Hepatocyte (in vitro differentiated cells): ENCODE results near the gene KRTAP17-1. TPM values are rescaled to one million over a fixed set of nuclear protein-coding genes. Genes with fewer than 3 reads are reported as not detected.

Experiments used
- DNase-seq: peaks from one replicate; pipeline ENCODE4 v3.0.0-alpha.2; 2016; ENCODE audit warnings: low spot score
- H2AFZ ChIP-seq: fragments of 200-600 bp; sonication (generic); 2 replicates; pipeline ENCODE4 v1.6.0; 2016; ENCODE audit warnings: antibody characterized with exemption, mild to moderate bottlenecking
- H3K27ac ChIP-seq: fragments of 200-600 bp; sonication (generic); 2 replicates; pipeline ENCODE4 v1.5.1; 2016; ENCODE audit warnings: mild to moderate bottlenecking
- H3K27me3 ChIP-seq: fragments of 200-600 bp; sonication (generic); 2 replicates; pipeline ENCODE4 v1.6.1; 2016
- H3K36me3 ChIP-seq: fragments of 200-600 bp; sonication (generic); replicated peaks from 2 replicates; pipeline ENCODE4 v1.5.1; 2016; ENCODE audit warnings: low read depth; ENCODE audit not compliant: insufficient read depth
- H3K4me1 ChIP-seq: fragments of 200-600 bp; sonication (generic); 2 replicates; pipeline ENCODE4 v1.5.1; 2016; ENCODE audit warnings: mild to moderate bottlenecking, moderate library complexity; ENCODE audit not compliant: insufficient read depth
- H3K4me2 ChIP-seq: fragments of 200-600 bp; sonication (generic); 2 replicates; pipeline ENCODE4 v1.6.0; 2016
- H3K4me3 ChIP-seq: fragments of 200-600 bp; sonication (generic); 2 replicates; pipeline ENCODE4 v1.5.1; 2016; ENCODE audit warnings: mild to moderate bottlenecking
- H3K79me2 ChIP-seq: fragments of 200-600 bp; sonication (generic); 2 replicates; pipeline ENCODE4 v1.6.0; 2017; ENCODE audit warnings: mild to moderate bottlenecking
- H3K9me2 ChIP-seq: fragments of 200-600 bp; sonication (generic); replicated peaks from 2 replicates; pipeline ENCODE4 v1.6.0; 2017; ENCODE audit warnings: mild to moderate bottlenecking; ENCODE audit not compliant: insufficient read depth
- H3K9me3 ChIP-seq: fragments of 200-600 bp; sonication (generic); 2 replicates; pipeline ENCODE4 v1.5.1; 2016; ENCODE audit warnings: low read depth, mild to moderate bottlenecking
- H4K20me1 ChIP-seq: fragments of 200-600 bp; sonication (generic); 2 replicates; pipeline ENCODE4 v1.6.0; 2016; ENCODE audit warnings: mild to moderate bottlenecking; ENCODE audit not compliant: insufficient read depth, poor library complexity, severe bottlenecking
- CTCF ChIP-seq: fragments of 200-600 bp; sonication (generic); IDR thresholded peaks from 2 replicates; pipeline ENCODE4 v1.5.1; 2016; ENCODE audit warnings: antibody characterized with exemption, mild to moderate bottlenecking; ENCODE audit not compliant: poor library complexity
- EZH2 ChIP-seq: fragments of 200-600 bp; sonication (generic); IDR thresholded peaks from 2 replicates; pipeline ENCODE4 v1.6.1; 2016; ENCODE audit warnings: antibody characterized with exemption, mild to moderate bottlenecking, borderline replicate concordance
- EZH2phosphoT487 ChIP-seq: fragments of 200-600 bp; sonication (generic); IDR thresholded peaks from one replicate; pipeline ENCODE4 v1.6.1; 2018; ENCODE audit warnings: antibody characterized with exemption, mild to moderate bottlenecking, low read depth, moderate library complexity; ENCODE audit not compliant: unreplicated experiment, severe bottlenecking
- WGBS: methylation state at CpG from one replicate; pipeline ENCODE4 v1.1.6; 2016; ENCODE audit warnings: low lambda C conversion rate; ENCODE audit errors: missing lambda C conversion rate; 5-methylcytosine and 5-hydroxymethylcytosine counted together
- polyA plus RNA-seq: library from polyadenylated mRNA; unstranded; fragments of >200 nt; fragmentation: Nextera tagmentation; extraction: Ambion mirVana; gene quantifications from 2 replicates; pipeline ENCODE4 v1.2.1, GENCODE V29; 2016
- total RNA-seq: library from RNA; depleted of rRNA; stranded (reverse); fragments of >200 nt; gene quantifications from 2 replicates; pipeline ENCODE4 v1.2.3, GENCODE V29; 2014

KRTAP17-1 gene
- total and polyA plus RNA-seq, 2 experiments from 2014 or later, result 0.33 TPM; not detected in 1

- Histone ChIP-seq H3K9me3 (no peaks in the 10 kb centered on the region), H2AFZ (no peak overlapping the region), H3K4me3 (no peak overlapping the region), H3K4me2 (no peak overlapping the region), H3K27me3 (no peaks in the 10 kb centered on the region), H3K27ac (no peak overlapping the region), H3K36me3 (no peaks in the 10 kb centered on the region), H3K79me2 (no peaks in the 10 kb centered on the region), H3K9me2 (no peaks in the 10 kb centered on the region), H3K4me1 (no peaks in the 10 kb centered on the region), H4K20me1 (no peaks in the 10 kb centered on the region)
- no peak for TF ChIP-seq CTCF
- no peak for DNase-seq
- WGBS, result 92% methylated on average over 4 of the region's 4 CpGs
Measured at GRCh38 chr17:41302981-41303380, 12.5 kb downstream of the KRTAP17-1 start.

GRCh38 chr17:41301916-41302901, 13.3 kb downstream of the KRTAP17-1 start, which contains the start of gene KRTAP29-1:
Gene KRTAP29-1, minus strand, starts transcription at chr17:41302851. Its CDS starts 0 bp downstream, at chr17:41302851.
- TF ChIP-seq EZH2phosphoT487 (no peak), EZH2 (no peak)
- no peaks in the 10 kb centered on the region for H3K9me3 ChIP-seq
- H3K27me3 ChIP-seq, result no peaks in the 10 kb centered on the region
- H3K4me1 ChIP-seq, result no peaks in the 10 kb centered on the region
- H3K9me2 ChIP-seq, result no peaks in the 10 kb centered on the region
- H3K27ac ChIP-seq, result no peak within 1 kb of the TSS
- H3K36me3 ChIP-seq, result no peaks in the 10 kb centered on the region
- H3K4me3 ChIP-seq, result no peak within 1 kb of the TSS
- no peak for DNase-seq
- no peak within 1 kb of the TSS for H2AFZ ChIP-seq
- no peaks in the 10 kb centered on the region for H3K79me2 ChIP-seq
- no peak within 1 kb of the TSS for H3K4me2 ChIP-seq
- no peaks in the 10 kb centered on the region for H4K20me1 ChIP-seq
- WGBS, result 85% methylated on average over 11 of the region's 11 CpGs

- no peaks in the 10 kb centered on the region for H3K27me3 ChIP-seq
- no peak for DNase-seq
- no peaks in the 10 kb centered on the region for H3K9me3 ChIP-seq
- no peak overlapping the region for H3K27ac ChIP-seq
- H3K79me2 ChIP-seq, result no peaks in the 10 kb centered on the region
- no peaks in the 10 kb centered on the region for H3K9me2 ChIP-seq
- H2AFZ ChIP-seq, result no peak overlapping the region
- no peak overlapping the region for H3K4me2 ChIP-seq
- H3K36me3 ChIP-seq, result no peaks in the 10 kb centered on the region
- TF ChIP-seq EZH2phosphoT487, result no peak
- TF ChIP-seq EZH2, result no peak
- no peak for TF ChIP-seq CTCF
- WGBS, result 79% methylated on average over 5 of the region's 5 CpGs
- no peaks in the 10 kb centered on the region for H3K4me1 ChIP-seq
- no peak overlapping the region for H3K4me3 ChIP-seq
- H4K20me1 ChIP-seq, result no peaks in the 10 kb centered on the region
Measured at GRCh38 chr17:41301204-41301790, 14.2 kb downstream of the KRTAP17-1 start.
